Activated T-cell treated with anti-CD3 and anti-CD28 coated beads, Interleukin-2, amount 50 U/mL, for 4 hours (primary cell): ENCODE results near the gene TTI1. TPM values are rescaled to one million over a fixed set of nuclear protein-coding genes. Genes with fewer than 3 reads are reported as not detected.

ENCODE experiments used
- ATAC-seq, 2 donors: fragments of 200-7000 bp; cut with Tn5 transposase; one replicate each; pipeline ENCODE4 v1.10.0; 2021
- DNase-seq: peaks from one replicate; pipeline ENCODE4 v3.0.0-alpha.2; 2020
- H3K27me3 Mint-ChIP-seq: one replicate; pipeline ENCODE4 v1.8.0; 2021; ENCODE audit warnings: low read depth, mixed read lengths
- H3K36me3 Mint-ChIP-seq: one replicate; pipeline ENCODE4 v1.8.0; 2022; ENCODE audit warnings: mixed read lengths; ENCODE audit not compliant: insufficient read depth
- H3K4me1 Mint-ChIP-seq: one replicate; pipeline ENCODE4 v1.8.0; 2021; ENCODE audit warnings: low read depth, mixed read lengths
- H3K4me3 Mint-ChIP-seq: one replicate; pipeline ENCODE4 v1.8.0; 2021; ENCODE audit warnings: mild to moderate bottlenecking, moderate library complexity, mixed read lengths
- H3K9me3 Mint-ChIP-seq: one replicate; pipeline ENCODE4 v1.8.0; 2021; ENCODE audit warnings: mixed read lengths
- total RNA-seq, 3 donors: library from RNA; stranded (reverse); gene quantifications; one replicate each; pipeline ENCODE4 v1.2.1, GENCODE V29; 2021

Gene TTI1
- total RNA-seq, 3 donors from 2014 or later, result 31.3 to 35.5 (median 35.0) TPM

DNA sequence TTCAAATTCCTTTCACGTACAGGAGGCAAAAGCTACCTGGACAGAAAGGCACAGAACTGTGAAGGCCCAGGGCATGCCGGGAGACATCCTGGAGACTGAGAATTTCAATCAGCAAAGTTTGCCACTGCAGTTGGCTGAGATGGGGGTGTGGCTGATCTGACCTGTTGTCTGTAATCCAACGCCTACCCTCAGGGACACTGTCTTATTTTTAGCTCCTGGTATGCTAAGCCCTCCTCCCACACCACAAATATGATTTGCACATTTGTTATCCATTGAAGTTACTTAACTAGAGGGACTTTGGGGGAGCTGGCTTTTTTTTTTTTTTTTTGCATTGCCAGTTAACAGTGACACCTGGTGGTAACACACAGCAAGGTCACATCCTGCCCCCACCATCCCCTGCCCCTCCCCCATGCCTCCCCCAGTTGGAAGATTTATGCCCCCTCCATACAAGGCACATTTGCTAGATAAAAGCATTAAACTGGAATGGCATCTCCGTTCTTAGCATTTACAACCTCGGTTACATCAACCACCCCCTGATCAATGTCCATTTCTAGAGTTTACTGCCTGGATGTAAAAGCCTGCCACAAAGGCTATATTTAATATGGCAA lies 40.4 kb downstream of the TTI1 start:
- Mint-ChIP-seq H3K4me3 (no peak overlapping the region), H3K27me3 (no peaks in the 10 kb centered on the region), H3K9me3 (no peaks in the 10 kb centered on the region), H3K36me3 (peaks cover 38% of the 10 kb centered on the region), H3K4me1 (peaks cover 24% of the 10 kb centered on the region)
- DNase-seq (no peak), ATAC-seq (no peak)

DNA sequence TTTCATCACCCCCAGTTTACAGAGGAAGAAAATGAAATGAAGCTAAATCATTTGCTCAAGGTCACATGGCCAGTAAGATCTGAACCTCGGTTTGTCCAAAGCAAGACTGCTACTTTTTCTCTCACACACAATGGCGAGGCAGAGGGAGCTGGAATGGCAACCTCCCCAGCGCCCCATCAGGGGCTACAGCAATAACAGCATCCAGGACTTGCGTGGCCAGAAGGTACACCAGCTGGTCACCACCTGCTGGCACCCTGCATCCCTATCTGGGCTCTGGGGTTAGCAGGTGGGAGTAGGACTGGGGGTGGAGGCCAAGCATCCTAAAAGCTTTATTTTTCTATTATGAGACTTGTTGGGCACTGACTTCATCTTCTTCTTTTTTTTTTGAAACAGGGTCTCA lies 41.3 kb downstream of the TTI1 start:
- no peak for ATAC-seq
- peaks cover 24% of the 10 kb centered on the region for H3K4me1 Mint-ChIP-seq
- no peak for DNase-seq
- no peaks in the 10 kb centered on the region for H3K9me3 Mint-ChIP-seq
- H3K27me3 Mint-ChIP-seq, result no peaks in the 10 kb centered on the region
- peaks cover 39% of the 10 kb centered on the region for H3K36me3 Mint-ChIP-seq
- no peak overlapping the region for H3K4me3 Mint-ChIP-seq

DNA sequence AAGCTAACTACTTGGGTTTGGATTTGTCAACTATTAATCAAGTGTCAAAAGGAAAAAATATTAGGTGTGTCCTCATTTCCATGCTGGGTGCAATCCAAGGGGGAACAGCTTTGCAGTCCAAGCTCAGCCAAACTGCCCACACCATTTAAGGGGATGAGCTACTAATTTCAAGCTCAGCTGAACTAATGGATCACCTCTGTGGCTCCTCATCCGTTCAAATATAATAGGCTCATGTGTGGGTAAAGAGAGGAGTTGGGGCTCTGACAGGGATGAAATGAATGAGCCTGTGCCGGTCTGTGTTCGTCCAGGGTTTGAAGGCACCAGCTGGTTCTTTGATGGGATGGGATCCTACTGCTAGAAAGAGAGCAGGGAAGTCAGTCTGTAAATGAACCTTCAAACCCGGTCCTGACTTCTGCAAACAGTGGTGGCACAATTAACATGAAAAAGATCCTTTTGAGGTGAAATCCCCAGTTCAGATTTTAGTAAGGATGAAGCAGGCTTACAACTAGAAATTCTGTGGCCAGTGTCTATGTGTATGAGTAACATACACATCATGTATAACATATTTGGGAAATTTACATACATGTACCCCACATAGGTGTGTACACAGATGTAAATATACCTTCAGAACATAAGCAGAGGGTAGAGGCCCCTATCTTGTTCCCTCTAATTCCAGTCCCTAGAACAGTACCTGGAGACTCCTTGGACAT lies 41.9 kb downstream of the TTI1 start:
- DNase-seq (no peak), ATAC-seq (peak in 1 of 2 donors; percentile 27)
- H3K9me3 Mint-ChIP-seq, result no peaks in the 10 kb centered on the region
- H3K27me3 Mint-ChIP-seq, result no peaks in the 10 kb centered on the region
- H3K4me1 Mint-ChIP-seq, result peaks cover 24% of the 10 kb centered on the region
- no peak overlapping the region for H3K4me3 Mint-ChIP-seq
- H3K36me3 Mint-ChIP-seq, result peaks cover 40% of the 10 kb centered on the region

DNA sequence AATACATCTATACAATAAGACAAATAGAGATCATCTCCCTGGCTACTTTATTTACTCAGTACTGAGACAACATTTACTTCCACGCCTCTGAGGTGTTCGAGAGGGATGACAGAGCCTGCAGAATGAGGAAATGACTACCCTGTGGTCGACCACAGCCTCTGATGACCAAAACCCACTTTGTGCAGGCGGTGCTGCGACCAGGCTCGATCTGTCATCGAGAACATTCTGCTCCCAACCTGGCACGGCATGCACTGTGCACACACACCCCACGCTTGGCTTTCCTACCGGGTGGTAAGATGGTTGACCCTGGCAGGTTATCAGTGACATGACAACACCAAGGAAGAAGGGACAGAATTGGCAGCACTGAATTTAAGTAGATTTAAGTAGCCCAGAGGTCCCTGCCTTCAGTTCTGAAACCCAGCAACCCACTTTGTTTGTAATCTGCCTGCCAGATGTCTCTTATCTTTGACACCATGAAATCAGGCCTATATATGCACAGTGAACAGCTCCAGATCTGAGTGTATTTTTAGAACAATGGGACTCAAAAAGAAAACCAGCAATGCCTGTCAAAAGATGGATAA lies 42.6 kb downstream of the TTI1 start:
- Mint-ChIP-seq H3K27me3 (no peaks in the 10 kb centered on the region), H3K9me3 (no peaks in the 10 kb centered on the region), H3K4me3 (no peak overlapping the region), H3K4me1 (peaks cover 24% of the 10 kb centered on the region), H3K36me3 (peaks cover 34% of the 10 kb centered on the region)
- ATAC-seq (peak; percentile 88 to 90), DNase-seq (no peak)

DNA sequence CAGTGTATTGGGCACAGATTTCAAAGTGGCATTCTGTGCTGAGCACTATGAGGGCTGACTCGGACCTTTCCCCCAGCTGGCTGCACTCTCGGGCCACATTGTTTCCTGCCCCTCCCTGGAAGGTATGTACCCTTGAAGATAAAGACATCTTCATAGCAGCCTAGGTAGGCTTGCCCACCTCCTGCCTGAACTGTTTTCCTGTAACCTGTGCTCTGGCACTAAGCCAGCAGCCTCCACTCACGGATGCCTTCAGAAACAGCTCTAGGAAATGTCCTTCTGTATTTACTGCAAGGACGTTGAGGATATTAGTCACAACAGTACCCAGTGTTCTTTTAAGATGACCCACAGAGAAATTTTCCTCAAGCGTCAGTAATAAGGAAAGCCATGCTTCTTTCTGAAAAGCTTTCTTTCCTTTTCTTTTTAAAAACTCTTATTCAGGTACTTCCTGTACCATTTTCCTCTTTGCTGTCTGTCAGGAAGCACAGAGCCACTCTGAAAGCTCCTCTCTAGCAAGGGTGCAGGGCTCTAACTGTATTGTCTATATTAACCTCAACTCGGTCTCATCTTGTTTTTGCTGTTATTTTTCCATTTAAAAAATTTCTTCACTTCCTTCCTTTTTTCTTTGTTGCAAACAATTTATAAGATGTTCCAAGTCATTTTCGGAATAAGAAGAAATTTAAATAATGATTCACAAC lies 43.5 kb downstream of the TTI1 start:
- H3K4me3 Mint-ChIP-seq, result no peak overlapping the region
- DNase-seq (no peak), ATAC-seq (no peak)
- H3K4me1 Mint-ChIP-seq, result peaks cover 24% of the 10 kb centered on the region
- H3K9me3 Mint-ChIP-seq, result no peaks in the 10 kb centered on the region
- H3K36me3 Mint-ChIP-seq, result peaks cover 32% of the 10 kb centered on the region
- H3K27me3 Mint-ChIP-seq, result no peaks in the 10 kb centered on the region

DNA sequence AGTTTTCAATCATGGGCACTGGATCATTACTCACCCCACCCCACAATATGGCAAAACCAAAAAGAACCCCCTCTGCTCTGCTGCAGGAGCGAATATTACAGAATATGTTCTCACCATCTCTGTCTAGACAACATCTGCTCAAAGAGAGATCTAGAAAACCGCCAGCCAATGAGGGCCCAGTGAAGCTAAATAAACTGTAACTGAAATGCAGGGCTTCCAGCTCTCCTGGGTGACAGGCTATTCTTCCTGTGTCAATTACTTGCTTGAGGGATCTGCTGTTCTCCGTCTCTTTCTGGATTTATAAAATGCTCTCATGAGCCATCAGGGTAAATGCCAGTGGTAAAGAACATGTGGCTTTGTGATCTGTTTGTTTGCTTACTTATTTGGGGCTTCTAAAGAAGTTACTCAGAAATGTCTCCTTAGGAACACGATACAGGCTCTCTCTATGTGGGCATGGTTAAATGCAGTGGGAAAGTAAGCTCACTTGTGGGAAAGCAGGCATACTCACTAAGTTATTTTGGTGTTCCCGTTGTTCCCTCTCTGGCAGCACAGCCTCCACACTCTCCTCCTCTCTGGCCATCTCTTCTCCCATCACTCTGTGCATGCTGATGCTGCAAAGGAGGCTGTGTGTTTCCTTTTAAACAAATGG lies 44.8 kb downstream of the TTI1 start:
- Mint-ChIP-seq H3K27me3 (no peaks in the 10 kb centered on the region), H3K36me3 (peaks cover 32% of the 10 kb centered on the region), H3K9me3 (no peaks in the 10 kb centered on the region), H3K4me3 (no peak overlapping the region), H3K4me1 (peaks cover 24% of the 10 kb centered on the region)
- DNase-seq (no peak), ATAC-seq (no peak)

DNA sequence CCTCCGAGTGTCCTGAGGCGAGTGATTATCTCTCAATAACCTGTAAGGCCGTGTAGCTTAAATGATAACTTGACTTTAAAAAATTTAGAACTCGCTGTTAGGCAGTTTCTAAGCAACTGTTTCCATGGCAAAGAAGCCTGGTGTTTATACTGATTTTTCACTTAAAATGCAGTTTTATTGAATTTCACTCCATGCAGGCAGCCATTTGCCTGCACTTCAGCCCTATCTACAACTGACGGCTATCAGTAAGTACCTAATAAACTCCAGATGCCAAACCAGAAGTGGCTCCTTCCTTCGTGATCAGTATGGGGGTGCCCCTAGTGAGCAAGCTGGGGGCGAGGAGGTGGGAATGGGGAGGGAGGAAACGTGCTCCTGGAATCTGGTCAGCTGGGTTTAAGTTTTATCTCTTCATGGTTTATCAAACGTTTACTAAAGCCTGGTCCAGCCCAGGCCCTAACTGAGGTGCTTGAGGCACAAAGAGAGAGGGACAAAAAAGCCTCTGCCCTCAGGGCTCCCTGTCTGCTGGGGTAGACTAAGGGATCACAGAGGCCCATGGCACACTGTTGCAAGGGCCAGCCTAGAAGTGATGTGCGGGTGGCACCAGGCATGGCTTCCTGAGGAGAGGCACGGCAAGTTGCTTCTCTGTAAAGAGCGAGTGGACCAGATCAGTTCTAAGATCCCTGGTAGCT lies 45.5 kb downstream of the TTI1 start:
- ATAC-seq, result no peak
- no peaks in the 10 kb centered on the region for H3K9me3 Mint-ChIP-seq
- H3K4me3 Mint-ChIP-seq, result no peak overlapping the region
- DNase-seq, result no peak
- H3K36me3 Mint-ChIP-seq, result peaks cover 36% of the 10 kb centered on the region
- H3K4me1 Mint-ChIP-seq, result peaks cover 22% of the 10 kb centered on the region
- H3K27me3 Mint-ChIP-seq, result no peaks in the 10 kb centered on the region

DNA sequence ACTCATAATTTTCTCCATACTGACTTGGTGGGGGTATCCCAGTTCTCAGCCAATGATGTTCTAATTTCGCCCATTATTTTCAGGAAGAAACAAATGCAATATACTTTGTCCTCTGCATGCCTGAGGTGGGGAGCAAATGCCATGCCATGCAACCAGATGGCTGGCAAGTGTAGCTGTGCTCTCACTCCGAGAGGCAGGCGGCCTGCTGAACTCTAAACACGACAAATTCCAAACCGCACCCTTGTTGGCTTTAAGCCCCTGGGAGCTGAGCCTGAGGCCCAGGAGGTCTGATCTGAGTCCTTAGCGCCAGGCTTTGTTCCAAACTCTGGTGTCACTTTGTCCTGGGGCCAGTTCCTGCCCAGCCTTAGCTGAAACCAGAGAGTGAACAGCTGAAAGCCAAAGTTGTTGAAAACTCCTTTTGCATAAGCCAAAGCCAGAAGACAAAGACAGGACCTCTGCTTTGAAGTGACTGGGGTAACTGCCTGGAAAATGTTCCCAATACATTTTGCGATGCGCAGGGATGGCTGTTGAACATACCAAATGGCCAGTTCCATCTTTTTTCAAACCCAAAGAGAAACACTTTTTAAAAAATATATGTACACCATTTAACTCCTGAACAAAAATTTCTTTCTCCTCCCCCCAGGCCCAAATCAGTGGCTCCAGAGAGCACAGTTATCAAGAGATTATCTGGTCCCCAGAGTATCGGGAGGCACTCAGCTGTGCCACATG lies 46.2 kb downstream of the TTI1 start:
- peaks cover 40% of the 10 kb centered on the region for H3K36me3 Mint-ChIP-seq
- no peaks in the 10 kb centered on the region for H3K27me3 Mint-ChIP-seq
- ATAC-seq (no peak), DNase-seq (no peak)
- peaks cover 22% of the 10 kb centered on the region for H3K4me1 Mint-ChIP-seq
- no peaks in the 10 kb centered on the region for H3K9me3 Mint-ChIP-seq
- H3K4me3 Mint-ChIP-seq, result no peak overlapping the region

DNA sequence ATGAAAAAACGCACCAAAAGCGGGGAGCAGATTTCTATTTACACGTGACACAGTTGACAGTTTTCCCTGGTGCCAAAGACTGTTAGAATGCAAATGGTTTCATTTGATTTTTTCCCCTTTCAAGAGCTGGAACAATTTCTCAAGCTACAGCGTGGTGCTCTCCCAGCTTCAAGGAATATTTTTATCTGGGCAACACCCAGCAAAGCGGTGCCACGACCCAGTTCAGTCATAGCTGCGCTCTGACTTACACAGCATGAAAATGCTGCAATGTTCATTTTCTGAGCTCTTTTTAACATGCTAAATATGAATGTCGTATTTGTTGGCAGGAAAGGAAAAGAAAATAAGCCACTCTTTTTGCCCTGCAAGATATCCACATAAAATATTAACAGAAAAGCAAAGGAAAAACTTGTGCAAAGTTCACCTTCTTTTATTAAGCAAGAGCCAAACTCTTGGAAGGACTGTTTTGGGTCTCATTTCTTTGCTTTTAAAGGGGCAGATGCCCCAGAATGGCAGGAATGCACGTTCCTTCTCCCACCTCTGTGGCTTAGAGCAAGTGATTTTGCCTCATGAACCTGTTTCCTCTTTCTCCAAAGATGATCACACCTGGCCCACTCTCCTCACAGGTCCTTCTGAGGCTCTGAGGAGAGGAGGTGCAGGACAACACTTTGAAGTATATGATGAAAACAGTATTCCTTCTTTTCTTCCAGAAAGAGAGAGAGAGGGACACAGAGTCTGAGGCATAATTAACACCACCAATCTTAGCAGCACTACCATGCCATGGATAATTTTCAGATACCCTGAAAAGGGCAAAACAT lies 47.0 kb downstream of the TTI1 start:
- DNase-seq (no peak), ATAC-seq (no peak)
- Mint-ChIP-seq H3K9me3 (no peaks in the 10 kb centered on the region), H3K4me3 (no peak overlapping the region), H3K36me3 (peaks cover 41% of the 10 kb centered on the region), H3K4me1 (peaks cover 17% of the 10 kb centered on the region), H3K27me3 (no peaks in the 10 kb centered on the region)

DNA sequence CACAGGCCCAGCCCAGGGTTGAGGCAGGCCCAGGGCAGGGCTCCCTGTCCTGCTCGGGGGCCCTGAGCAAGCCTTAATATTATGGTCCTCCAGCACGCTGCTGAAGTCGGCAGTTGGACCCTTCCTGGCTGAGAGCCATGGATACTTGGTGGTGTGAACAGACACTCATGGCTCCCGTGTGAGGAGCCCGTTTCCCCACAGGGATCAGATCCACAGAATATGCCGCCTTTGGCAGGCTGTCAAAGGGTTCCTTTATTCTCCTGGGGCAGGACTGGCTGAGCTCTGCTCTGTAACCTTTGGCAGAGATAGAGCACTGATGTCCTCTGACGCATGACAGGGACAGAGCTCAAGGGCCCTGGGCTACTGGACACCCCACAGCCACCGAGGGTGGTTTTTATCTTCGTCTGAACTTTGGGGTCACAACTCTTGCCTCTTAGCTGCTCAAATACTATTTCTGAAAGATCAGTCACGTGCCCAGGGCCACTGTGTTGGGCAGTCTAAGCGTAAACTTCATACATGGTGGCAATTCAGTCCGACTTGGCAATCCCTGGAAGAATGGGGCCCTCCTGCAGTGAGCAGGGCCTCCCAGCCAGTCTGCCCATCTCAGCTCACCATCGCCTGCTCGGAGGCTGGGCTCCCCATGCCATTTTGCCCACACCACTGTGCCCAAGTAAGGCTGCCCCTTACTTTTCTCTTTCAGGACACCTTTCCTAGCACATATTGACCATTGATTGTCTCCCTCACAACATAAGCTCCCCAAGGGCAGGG lies 49.1 kb downstream of the TTI1 start:
- Mint-ChIP-seq H3K27me3 (no peaks in the 10 kb centered on the region), H3K36me3 (peaks cover 41% of the 10 kb centered on the region), H3K4me3 (no peak overlapping the region), H3K9me3 (no peaks in the 10 kb centered on the region), H3K4me1 (peaks cover 1% of the 10 kb centered on the region)
- no peak for DNase-seq
- no peak for ATAC-seq

DNA sequence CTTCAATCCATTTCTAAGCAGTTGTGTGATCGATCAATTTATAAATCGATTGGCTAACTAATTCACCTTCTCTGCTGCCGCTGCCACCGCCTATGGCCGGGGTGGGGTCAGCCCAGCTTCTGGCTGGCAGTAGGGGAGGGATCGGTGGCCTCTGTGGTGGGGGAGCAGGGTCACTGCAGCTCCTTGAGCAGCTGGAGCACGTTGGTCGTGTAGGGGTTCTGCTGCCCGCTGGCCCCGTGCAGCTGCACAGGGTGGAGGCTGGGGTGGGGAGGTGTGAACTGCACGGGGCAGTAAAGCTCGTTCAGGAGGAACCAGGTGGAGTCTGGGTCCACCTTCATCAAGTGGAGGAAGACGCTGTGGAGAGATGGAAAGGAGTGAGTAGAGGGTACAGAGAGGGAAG lies 50.0 kb downstream of the TTI1 start:
- no peak for ATAC-seq
- H3K27me3 Mint-ChIP-seq, result no peaks in the 10 kb centered on the region
- peaks cover 35% of the 10 kb centered on the region for H3K36me3 Mint-ChIP-seq
- H3K4me3 Mint-ChIP-seq, result no peak overlapping the region
- no peak for DNase-seq
- peaks cover 1% of the 10 kb centered on the region for H3K4me1 Mint-ChIP-seq
- H3K9me3 Mint-ChIP-seq, result no peaks in the 10 kb centered on the region

DNA sequence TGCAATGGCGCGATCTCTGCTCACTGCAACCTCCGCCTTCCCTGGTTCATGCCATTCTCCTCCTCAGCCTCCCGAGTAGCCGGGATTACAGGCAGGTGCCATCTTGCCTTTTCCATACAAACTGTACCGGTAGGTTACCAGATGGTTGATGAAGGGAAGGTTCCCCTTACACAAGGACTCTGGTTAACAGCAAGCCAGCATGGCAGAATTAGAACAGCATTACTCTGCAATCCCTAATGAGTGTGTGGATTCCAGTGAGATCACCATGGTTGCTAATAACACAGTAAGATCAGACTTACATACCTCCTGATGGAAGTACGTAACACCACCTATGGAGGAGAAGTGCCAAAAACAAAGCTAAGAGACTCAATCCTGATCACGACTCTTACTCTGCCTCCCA lies 51.7 kb downstream of the TTI1 start:
- peaks cover 13% of the 10 kb centered on the region for H3K4me1 Mint-ChIP-seq
- peaks cover 28% of the 10 kb centered on the region for H3K36me3 Mint-ChIP-seq
- ATAC-seq, result no peak
- H3K4me3 Mint-ChIP-seq, result no peak overlapping the region
- H3K9me3 Mint-ChIP-seq, result no peaks in the 10 kb centered on the region
- H3K27me3 Mint-ChIP-seq, result no peaks in the 10 kb centered on the region
- DNase-seq, result no peak
